HepG2 (cell line): ENCODE data around the gene THOC1. TPM values are rescaled to one million over a fixed set of nuclear protein-coding genes. Genes with fewer than 3 reads are reported as not detected.
A peak's percentile ranks its signal among the peaks of the same experiment; 100 is the strongest.

Source experiments
- ARID3A ChIP-seq: IDR thresholded peaks from 2 replicates; pipeline ENCODE4 v1.6.1; 2012; ENCODE audit warnings: low read depth, low read length, improper control_type of control experiment
- CREB1 ChIP-seq, 2 experiments: fragments of 450-650 bp in 1 of 2; IDR thresholded peaks; 2 replicates each; pipeline ENCODE4 v1.6.1; 2016 to 2017; ENCODE audit warnings: control low read depth in 1 of 2, mild to moderate bottlenecking in 1 of 2, missing compliant biosample characterization in 1 of 2, missing genetic modification characterization in 1 of 2
- CREM ChIP-seq, 2 experiments: sonication (generic) in 1 of 2; formaldehyde crosslinking in 1 of 2; IDR thresholded peaks; 2 replicates each; pipeline versions ENCODE4 v1.4.0 to v1.6.1; 2016 to 2020; ENCODE audit warnings: antibody characterized with exemption in 1 of 2, mild to moderate bottlenecking in 1 of 2, missing genetic modification reagents in 1 of 2
- DPF2 ChIP-seq: sonication (generic); formaldehyde crosslinking; IDR thresholded peaks from 2 replicates; pipeline ENCODE4 v1.4.0; 2020; ENCODE audit warnings: mild to moderate bottlenecking, low read depth, missing genetic modification reagents, borderline replicate concordance
- ESRRA ChIP-seq: sonication (generic); formaldehyde crosslinking; IDR thresholded peaks from 2 replicates; pipeline ENCODE4 v1.5.1; 2020; ENCODE audit warnings: mild to moderate bottlenecking, low read depth, missing genetic modification reagents
- FOXA3 ChIP-seq: IDR thresholded peaks from 2 replicates; pipeline ENCODE4 v1.6.1; 2016; ENCODE audit warnings: missing genetic modification reagents, missing compliant biosample characterization
- ISL2 ChIP-seq: sonication (generic); formaldehyde crosslinking; IDR thresholded peaks from 2 replicates; pipeline ENCODE4 v1.5.0; 2020; ENCODE audit warnings: missing genetic modification reagents
- SAP130 ChIP-seq: IDR thresholded peaks from 2 replicates; pipeline ENCODE4 v1.6.1; 2016; ENCODE audit warnings: low read depth
- THAP11 ChIP-seq: IDR thresholded peaks from 2 replicates; pipeline ENCODE4 v1.6.1; 2016; ENCODE audit warnings: missing biosample characterization, missing genetic modification reagents
- ZGPAT ChIP-seq: IDR thresholded peaks from 2 replicates; pipeline ENCODE4 v1.6.1; 2016; ENCODE audit warnings: mild to moderate bottlenecking
- ZNF121 ChIP-seq: sonication (generic); formaldehyde crosslinking; IDR thresholded peaks from 2 replicates; pipeline ENCODE4 v1.5.0; 2020; ENCODE audit warnings: mild to moderate bottlenecking, missing genetic modification reagents
- ZNF207 ChIP-seq: fragments of 450-650 bp; IDR thresholded peaks from 2 replicates; pipeline ENCODE4 v1.6.1; 2016; ENCODE audit warnings: antibody characterized with exemption, borderline replicate concordance
- ZNF343 ChIP-seq: sonication (generic); formaldehyde crosslinking; IDR thresholded peaks from 2 replicates; pipeline ENCODE4 v1.4.0; 2020; ENCODE audit warnings: mild to moderate bottlenecking, missing genetic modification reagents
- ZNF768 ChIP-seq: sonication (generic); formaldehyde crosslinking; IDR thresholded peaks from 2 replicates; pipeline ENCODE4 v1.4.0; 2020; ENCODE audit warnings: missing genetic modification reagents
- ZNF781 ChIP-seq: sonication (generic); formaldehyde crosslinking; IDR thresholded peaks from 2 replicates; pipeline ENCODE4 v1.5.1; 2020; ENCODE audit warnings: borderline replicate concordance, mild to moderate bottlenecking, missing genetic modification reagents; ENCODE audit errors: not compliant biosample characterization
- polyA plus RNA-seq, 8 experiments: library from polyadenylated mRNA; depleted of rRNA in 3 of 8; stranded (reverse) in 7 of 8; unstranded in 1 of 8; fragments of >200 nt; fragmentation: Illumina TruSeq in 4 of 8; extraction: Trizol in 4 of 8; gene quantifications; 2 replicates each; pipeline versions ENCODE4 v1.2.1 to v1.2.3, GENCODE V29; 2011 to 2016; ENCODE audit warnings: low read depth in 4 of 8, missing spikeins in 1 of 8, mixed read lengths in 1 of 8; ENCODE audit not compliant: insufficient read depth in 1 of 8
- total RNA-seq, 5 experiments: library from RNA; depleted of rRNA; stranded (reverse); fragments of >200 nt; fragmentation: Illumina TruSeq; extraction: Trizol; gene quantifications; 2 replicates each; pipeline ENCODE4 v1.2.3, GENCODE V29; 2016; ENCODE audit warnings: low read depth in 1 of 5
- TF ChIP-seq, protein P1 (sequence below): sonication (generic); formaldehyde crosslinking; IDR thresholded peaks from 2 replicates; pipeline ENCODE4 v1.4.0; 2020; ENCODE audit warnings: missing genetic modification reagents, borderline replicate concordance
- TF ChIP-seq, protein P2 (sequence below): sonication (generic); formaldehyde crosslinking; IDR thresholded peaks from 2 replicates; pipeline ENCODE4 v1.5.0; 2020; ENCODE audit warnings: missing genetic modification reagents

The THOC1 gene
- total and polyA plus RNA-seq, 2 of the 13 experiments (the other 11 are each of a cell fraction or from before 2014, with no cell fraction given): 40.6 to 56.7 TPM

DNA sequence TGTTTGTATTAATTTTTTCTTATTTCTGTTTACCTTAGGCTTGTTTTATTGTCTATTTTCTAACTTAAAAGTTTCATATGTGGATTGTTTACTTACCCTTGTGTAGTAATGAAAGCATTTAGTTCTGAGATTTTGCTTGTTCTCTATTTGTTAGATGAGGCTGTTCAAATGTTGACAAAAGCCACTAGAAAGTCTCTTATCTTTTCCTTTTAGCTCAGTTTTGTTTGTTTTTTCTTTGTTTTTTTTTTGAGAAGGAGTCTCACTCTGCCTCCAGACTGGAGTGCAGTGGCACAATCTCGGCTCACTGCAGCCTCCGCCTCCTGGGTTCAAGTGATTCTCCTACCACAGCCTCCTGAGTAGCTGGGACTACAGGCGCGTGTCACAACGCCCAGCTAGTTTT, 78.6 kb downstream of the THOC1 start (continued):
- 0 out of 2 replicates have a peak, but pooled peaks have one; percentile 24 for TF ChIP-seq ISL2
- peak; percentile 85 for TF ChIP-seq FOXA3 (CRISPR knock-in tag)
- TF ChIP-seq ZNF781 (CRISPR knock-in tag): no peak
- 0 out of 2 replicates have a peak, but pooled peaks have one; percentile 13 for TF ChIP-seq THAP11 (CRISPR knock-in tag)
- TF ChIP-seq ARID3A: peak; percentile 64; the same call in 1 of the 2 replicates
- peak; percentile 38 for TF ChIP-seq SAP130
- no peak for TF ChIP-seq ESRRA (CRISPR knock-in tag)
- TF ChIP-seq ZNF343 (CRISPR knock-in tag): no peak
- TF ChIP-seq CREB1 (IDR thresholded peaks at IDR 0.05): no peak
- 0 out of 2 replicates have a peak, but pooled peaks have one; percentile 20 for TF ChIP-seq CREB1 (CRISPR knock-in tag; IDR thresholded peaks at IDR 0.05)
- no peak for TF ChIP-seq ZNF768 (CRISPR knock-in tag)
- no peak for TF ChIP-seq ZNF121
- no peak for TF ChIP-seq DPF2 (CRISPR knock-in tag)
- no peak for TF ChIP-seq ZNF207
- TF ChIP-seq ZGPAT (CRISPR knock-in tag): peak; percentile 43; the same call in 1 of the 2 replicates
- TF ChIP-seq, protein P1, sequence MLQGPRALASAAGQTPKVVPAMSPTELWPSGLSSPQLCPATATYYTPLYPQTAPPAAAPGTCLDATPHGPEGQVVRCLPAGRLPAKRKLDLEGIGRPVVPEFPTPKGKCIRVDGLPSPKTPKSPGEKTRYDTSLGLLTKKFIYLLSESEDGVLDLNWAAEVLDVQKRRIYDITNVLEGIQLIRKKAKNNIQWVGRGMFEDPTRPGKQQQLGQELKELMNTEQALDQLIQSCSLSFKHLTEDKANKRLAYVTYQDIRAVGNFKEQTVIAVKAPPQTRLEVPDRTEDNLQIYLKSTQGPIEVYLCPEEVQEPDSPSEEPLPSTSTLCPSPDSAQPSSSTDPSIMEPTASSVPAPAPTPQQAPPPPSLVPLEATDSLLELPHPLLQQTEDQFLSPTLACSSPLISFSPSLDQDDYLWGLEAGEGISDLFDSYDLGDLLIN (CRISPR knock-in tag): no peak
- TF ChIP-seq CREM (IDR thresholded peaks at IDR 0.05): peak; percentile 16; the same call in 1 of the 2 replicates
- no peak for TF ChIP-seq CREM (CRISPR knock-in tag; IDR thresholded peaks at IDR 0.05)
- TF ChIP-seq, protein P2, sequence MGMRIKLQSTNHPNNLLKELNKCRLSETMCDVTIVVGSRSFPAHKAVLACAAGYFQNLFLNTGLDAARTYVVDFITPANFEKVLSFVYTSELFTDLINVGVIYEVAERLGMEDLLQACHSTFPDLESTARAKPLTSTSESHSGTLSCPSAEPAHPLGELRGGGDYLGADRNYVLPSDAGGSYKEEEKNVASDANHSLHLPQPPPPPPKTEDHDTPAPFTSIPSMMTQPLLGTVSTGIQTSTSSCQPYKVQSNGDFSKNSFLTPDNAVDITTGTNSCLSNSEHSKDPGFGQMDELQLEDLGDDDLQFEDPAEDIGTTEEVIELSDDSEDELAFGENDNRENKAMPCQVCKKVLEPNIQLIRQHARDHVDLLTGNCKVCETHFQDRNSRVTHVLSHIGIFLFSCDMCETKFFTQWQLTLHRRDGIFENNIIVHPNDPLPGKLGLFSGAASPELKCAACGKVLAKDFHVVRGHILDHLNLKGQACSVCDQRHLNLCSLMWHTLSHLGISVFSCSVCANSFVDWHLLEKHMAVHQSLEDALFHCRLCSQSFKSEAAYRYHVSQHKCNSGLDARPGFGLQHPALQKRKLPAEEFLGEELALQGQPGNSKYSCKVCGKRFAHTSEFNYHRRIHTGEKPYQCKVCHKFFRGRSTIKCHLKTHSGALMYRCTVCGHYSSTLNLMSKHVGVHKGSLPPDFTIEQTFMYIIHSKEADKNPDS (CRISPR knock-in tag): no peak
